ENCODE measurements around the gene ZNF418.
"Not testable (repeated sequence)": the region's sequence is repeated elsewhere in the genome, so short reads cannot be mapped to it uniquely, and the experiment has no call there.

ZNF418 gene

GRCh38 chr19:57888560-57889231 lies 46.5 kb downstream of the ZNF418 start, which contains the start of gene ZNF814:
TSS of gene ZNF814 (minus strand) at chr19:57889037. CDS start at chr19:57888802, 235 bp downstream.
- peak; percentile 77 for DNase-seq

GRCh38 chr19:57888107-57888559 lies 47.1 kb downstream of the ZNF418 start:
- no peak for DNase-seq

GRCh38 chr19:57887195-57887941 lies 47.8 kb downstream of the ZNF418 start:
- no peak for DNase-seq

- DNase-seq = no peak
Observed at GRCh38 chr19:57886046-57886445, 49.2 kb downstream of the ZNF418 start.

- DNase-seq = not testable (repeated sequence)
Observed at GRCh38 chr19:57873883-57874799, 61.1 kb downstream of the ZNF418 start.

GRCh38 chr19:57872450-57872849 lies 62.8 kb downstream of the ZNF418 start:
- no peak for DNase-seq

Measured in activated CD8-positive, alpha-beta memory T cell treated with anti-CD3 and anti-CD28 coated beads, Interleukin-2, amount 50 U/mL, for 4 hours (primary cell).